ENCODE data around the gene PARD6G. TPM values are rescaled to one million over a fixed set of nuclear protein-coding genes. Genes with fewer than 3 reads are reported as not detected.

PARD6G gene
- total and polyA plus RNA-seq, 2 experiments from 2014 or later = 6.9 to 18.5 TPM

DNA sequence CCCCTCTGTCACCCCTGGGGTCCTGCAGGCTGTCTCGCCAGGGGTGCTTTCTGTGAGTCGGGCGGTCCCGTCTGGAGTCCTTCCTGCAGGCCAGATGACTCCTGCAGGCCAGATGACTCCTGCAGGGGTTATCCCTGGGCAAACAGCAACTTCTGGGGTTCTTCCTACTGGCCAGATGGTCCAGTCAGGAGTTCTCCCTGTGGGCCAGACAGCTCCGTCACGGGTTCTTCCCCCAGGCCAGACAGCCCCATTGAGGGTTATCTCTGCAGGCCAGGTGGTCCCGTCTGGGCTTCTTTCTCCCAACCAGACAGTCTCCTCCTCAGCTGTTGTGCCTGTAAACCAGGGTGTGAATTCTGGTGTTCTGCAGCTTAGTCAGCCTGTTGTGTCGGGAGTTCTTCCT is 110.6 kb downstream of the PARD6G start (continued):
- TF ChIP-seq, protein P1, sequence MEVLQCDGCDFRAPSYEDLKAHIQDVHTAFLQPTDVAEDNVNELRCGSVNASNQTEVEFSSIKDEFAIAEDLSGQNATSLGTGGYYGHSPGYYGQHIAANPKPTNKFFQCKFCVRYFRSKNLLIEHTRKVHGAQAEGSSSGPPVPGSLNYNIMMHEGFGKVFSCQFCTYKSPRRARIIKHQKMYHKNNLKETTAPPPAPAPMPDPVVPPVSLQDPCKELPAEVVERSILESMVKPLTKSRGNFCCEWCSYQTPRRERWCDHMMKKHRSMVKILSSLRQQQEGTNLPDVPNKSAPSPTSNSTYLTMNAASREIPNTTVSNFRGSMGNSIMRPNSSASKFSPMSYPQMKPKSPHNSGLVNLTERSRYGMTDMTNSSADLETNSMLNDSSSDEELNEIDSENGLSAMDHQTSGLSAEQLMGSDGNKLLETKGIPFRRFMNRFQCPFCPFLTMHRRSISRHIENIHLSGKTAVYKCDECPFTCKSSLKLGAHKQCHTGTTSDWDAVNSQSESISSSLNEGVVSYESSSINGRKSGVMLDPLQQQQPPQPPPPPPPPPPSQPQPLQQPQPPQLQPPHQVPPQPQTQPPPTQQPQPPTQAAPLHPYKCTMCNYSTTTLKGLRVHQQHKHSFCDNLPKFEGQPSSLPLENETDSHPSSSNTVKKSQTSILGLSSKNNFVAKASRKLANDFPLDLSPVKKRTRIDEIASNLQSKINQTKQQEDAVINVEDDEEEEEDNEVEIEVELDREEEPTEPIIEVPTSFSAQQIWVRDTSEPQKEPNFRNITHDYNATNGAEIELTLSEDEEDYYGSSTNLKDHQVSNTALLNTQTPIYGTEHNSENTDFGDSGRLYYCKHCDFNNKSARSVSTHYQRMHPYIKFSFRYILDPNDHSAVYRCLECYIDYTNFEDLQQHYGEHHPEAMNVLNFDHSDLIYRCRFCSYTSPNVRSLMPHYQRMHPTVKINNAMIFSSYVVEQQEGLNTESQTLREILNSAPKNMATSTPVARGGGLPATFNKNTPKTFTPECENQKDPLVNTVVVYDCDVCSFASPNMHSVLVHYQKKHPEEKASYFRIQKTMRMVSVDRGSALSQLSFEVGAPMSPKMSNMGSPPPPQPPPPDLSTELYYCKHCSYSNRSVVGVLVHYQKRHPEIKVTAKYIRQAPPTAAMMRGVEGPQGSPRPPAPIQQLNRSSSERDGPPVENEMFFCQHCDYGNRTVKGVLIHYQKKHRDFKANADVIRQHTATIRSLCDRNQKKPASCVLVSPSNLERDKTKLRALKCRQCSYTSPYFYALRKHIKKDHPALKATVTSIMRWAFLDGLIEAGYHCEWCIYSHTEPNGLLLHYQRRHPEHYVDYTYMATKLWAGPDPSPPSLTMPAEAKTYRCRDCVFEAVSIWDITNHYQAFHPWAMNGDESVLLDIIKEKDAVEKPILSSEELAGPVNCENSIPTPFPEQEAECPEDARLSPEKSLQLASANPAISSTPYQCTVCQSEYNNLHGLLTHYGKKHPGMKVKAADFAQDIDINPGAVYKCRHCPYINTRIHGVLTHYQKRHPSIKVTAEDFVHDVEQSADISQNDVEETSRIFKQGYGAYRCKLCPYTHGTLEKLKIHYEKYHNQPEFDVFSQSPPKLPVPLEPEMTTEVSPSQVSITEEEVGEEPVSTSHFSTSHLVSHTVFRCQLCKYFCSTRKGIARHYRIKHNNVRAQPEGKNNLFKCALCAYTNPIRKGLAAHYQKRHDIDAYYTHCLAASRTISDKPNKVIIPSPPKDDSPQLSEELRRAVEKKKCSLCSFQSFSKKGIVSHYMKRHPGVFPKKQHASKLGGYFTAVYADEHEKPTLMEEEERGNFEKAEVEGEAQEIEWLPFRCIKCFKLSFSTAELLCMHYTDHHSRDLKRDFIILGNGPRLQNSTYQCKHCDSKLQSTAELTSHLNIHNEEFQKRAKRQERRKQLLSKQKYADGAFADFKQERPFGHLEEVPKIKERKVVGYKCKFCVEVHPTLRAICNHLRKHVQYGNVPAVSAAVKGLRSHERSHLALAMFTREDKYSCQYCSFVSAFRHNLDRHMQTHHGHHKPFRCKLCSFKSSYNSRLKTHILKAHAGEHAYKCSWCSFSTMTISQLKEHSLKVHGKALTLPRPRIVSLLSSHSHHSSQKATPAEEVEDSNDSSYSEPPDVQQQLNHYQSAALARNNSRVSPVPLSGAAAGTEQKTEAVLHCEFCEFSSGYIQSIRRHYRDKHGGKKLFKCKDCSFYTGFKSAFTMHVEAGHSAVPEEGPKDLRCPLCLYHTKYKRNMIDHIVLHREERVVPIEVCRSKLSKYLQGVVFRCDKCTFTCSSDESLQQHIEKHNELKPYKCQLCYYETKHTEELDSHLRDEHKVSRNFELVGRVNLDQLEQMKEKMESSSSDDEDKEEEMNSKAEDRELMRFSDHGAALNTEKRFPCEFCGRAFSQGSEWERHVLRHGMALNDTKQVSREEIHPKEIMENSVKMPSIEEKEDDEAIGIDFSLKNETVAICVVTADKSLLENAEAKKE (CRISPR knock-in tag; IDR thresholded peaks at IDR 0.05) = no peak
- no peak for TF ChIP-seq ZNF331 (CRISPR knock-in tag; IDR thresholded peaks at IDR 0.05; ENCODE audit: low read depth)
- TF ChIP-seq EZH2 (IDR thresholded peaks at IDR 0.05; ENCODE audit: low read depth, unreplicated experiment) = no peak

DNA sequence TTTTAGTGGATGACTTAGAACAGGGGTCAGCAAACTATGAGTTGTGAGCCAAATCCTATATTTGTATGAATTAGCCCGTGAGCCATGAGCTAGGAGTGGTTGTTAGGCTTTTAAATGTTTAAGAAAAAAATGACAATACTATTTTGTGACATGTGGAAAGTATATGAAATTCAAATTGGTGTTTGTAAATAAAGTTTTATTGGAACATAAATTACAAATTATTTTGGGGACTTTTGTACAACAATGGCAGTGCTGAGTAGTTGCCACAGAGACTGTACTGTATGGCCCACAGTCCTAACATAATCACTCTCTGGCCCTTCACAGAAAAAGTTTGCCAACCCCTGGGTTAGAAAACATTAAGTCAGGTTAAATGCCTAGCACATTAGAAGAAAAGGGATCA is 112.2 kb downstream of the PARD6G start:
- Histone ChIP-seq H3K79me2 (replicated peaks; ENCODE audit: insufficient read depth) (peaks cover 63% of the 10 kb centered on the region), H3K27me3 (ENCODE audit: insufficient read depth) (no peaks in the 10 kb centered on the region), H3K4me3 (no peak overlapping the region), H3K4me1 (ENCODE audit: insufficient read depth) (peaks cover 2% of the 10 kb centered on the region; the same call in 1 of the 2 replicates), H4K20me1 (replicated peaks; ENCODE audit: insufficient read depth) (peaks cover 33% of the 10 kb centered on the region), H3K36me3 (ENCODE audit: insufficient read depth) (peaks cover 25% of the 10 kb centered on the region), H3K9me2 (ENCODE audit: insufficient read depth) (no peaks in the 10 kb centered on the region), H2AFZ (no peak overlapping the region), H3K27ac (ENCODE audit: low read depth) (no peak overlapping the region), H3K4me2 (no peak overlapping the region), H3F3A (replicated peaks; ENCODE audit: low read depth) (no peaks in the 10 kb centered on the region)
- H3K9me3 Mint-ChIP-seq = no peaks in the 10 kb centered on the region
- H3K27me3 Mint-ChIP-seq (ENCODE audit: insufficient read depth, low read depth, poor library complexity) = peaks cover 3% of the 10 kb centered on the region
- peaks cover 79% of the 10 kb centered on the region for H3K36me3 Mint-ChIP-seq (ENCODE audit: low read depth)
- DNase-seq (ENCODE audit: low spot score) = no peak
- H3K27ac Mint-ChIP-seq = no peak overlapping the region
- H3K4me1 Mint-ChIP-seq = peaks cover 10% of the 10 kb centered on the region; the same call in 2 of the 3 replicates
- H3K4me3 Mint-ChIP-seq = no peak overlapping the region
- no peak for ATAC-seq
- TF ChIP-seq, protein P1 (CRISPR knock-in tag; IDR thresholded peaks at IDR 0.05) = no peak
- TF ChIP-seq JUNB (IDR thresholded peaks at IDR 0.05; ENCODE audit: unreplicated experiment) = no peak
- TF ChIP-seq NANOG (IDR thresholded peaks at IDR 0.05; ENCODE audit: borderline replicate concordance) = no peak
- TF ChIP-seq, protein P2, sequence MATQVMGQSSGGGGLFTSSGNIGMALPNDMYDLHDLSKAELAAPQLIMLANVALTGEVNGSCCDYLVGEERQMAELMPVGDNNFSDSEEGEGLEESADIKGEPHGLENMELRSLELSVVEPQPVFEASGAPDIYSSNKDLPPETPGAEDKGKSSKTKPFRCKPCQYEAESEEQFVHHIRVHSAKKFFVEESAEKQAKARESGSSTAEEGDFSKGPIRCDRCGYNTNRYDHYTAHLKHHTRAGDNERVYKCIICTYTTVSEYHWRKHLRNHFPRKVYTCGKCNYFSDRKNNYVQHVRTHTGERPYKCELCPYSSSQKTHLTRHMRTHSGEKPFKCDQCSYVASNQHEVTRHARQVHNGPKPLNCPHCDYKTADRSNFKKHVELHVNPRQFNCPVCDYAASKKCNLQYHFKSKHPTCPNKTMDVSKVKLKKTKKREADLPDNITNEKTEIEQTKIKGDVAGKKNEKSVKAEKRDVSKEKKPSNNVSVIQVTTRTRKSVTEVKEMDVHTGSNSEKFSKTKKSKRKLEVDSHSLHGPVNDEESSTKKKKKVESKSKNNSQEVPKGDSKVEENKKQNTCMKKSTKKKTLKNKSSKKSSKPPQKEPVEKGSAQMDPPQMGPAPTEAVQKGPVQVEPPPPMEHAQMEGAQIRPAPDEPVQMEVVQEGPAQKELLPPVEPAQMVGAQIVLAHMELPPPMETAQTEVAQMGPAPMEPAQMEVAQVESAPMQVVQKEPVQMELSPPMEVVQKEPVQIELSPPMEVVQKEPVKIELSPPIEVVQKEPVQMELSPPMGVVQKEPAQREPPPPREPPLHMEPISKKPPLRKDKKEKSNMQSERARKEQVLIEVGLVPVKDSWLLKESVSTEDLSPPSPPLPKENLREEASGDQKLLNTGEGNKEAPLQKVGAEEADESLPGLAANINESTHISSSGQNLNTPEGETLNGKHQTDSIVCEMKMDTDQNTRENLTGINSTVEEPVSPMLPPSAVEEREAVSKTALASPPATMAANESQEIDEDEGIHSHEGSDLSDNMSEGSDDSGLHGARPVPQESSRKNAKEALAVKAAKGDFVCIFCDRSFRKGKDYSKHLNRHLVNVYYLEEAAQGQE (IDR thresholded peaks at IDR 0.05; ENCODE audit: unreplicated experiment) = no peak
- TF ChIP-seq ZNF331 (CRISPR knock-in tag; IDR thresholded peaks at IDR 0.05; ENCODE audit: low read depth) = no peak
